Measurements from ENCODE around the gene KNDC1. TPM values are rescaled to one million over a fixed set of nuclear protein-coding genes. Genes with fewer than 3 reads are reported as not detected.

The KNDC1 gene
- polyA plus RNA-seq, 1 donor from 2014 or later, result 0.05 TPM

- no peaks in the 10 kb centered on the region for H3K36me3 Mint-ChIP-seq
- no peak overlapping the region for H3K4me3 Mint-ChIP-seq
- H3K27me3 Mint-ChIP-seq, result peaks cover 10% of the 10 kb centered on the region
- no peak overlapping the region for H3K27ac Mint-ChIP-seq
- peaks cover 4 to 19% (median 5%) of the 10 kb centered on the region in 3 donors for H3K9me3 Mint-ChIP-seq
- peaks cover 0 to 2% (median 0%) of the 10 kb centered on the region in 3 donors for H3K4me1 Mint-ChIP-seq
Measured at GRCh38 chr10:133122171-133122935, 37.7 kb upstream of the KNDC1 start.

- Mint-ChIP-seq H3K27ac (no peak overlapping the region), H3K4me3 (no peak overlapping the region), H3K4me1 (peaks cover 0 to 2% (median 0%) of the 10 kb centered on the region in 3 donors), H3K27me3 (peaks cover 10% of the 10 kb centered on the region), H3K36me3 (no peaks in the 10 kb centered on the region), H3K9me3 (peaks cover 2 to 17% (median 5%) of the 10 kb centered on the region in 3 donors)
Measured at GRCh38 chr10:133123050-133123745, 36.8 kb upstream of the KNDC1 start.

- peak overlapping the region in 1 of 3 donors; percentile 16 for H3K27ac Mint-ChIP-seq
- H3K9me3 Mint-ChIP-seq, result peaks cover 2 to 11% (median 4%) of the 10 kb centered on the region in 3 donors
- H3K4me1 Mint-ChIP-seq, result peaks cover 0 to 2% (median 0%) of the 10 kb centered on the region in 3 donors
- no peaks in the 10 kb centered on the region for H3K36me3 Mint-ChIP-seq
- peaks cover 10% of the 10 kb centered on the region for H3K27me3 Mint-ChIP-seq
- H3K4me3 Mint-ChIP-seq, result no peak overlapping the region
Measured at GRCh38 chr10:133123746-133124356, 36.2 kb upstream of the KNDC1 start.

DNA sequence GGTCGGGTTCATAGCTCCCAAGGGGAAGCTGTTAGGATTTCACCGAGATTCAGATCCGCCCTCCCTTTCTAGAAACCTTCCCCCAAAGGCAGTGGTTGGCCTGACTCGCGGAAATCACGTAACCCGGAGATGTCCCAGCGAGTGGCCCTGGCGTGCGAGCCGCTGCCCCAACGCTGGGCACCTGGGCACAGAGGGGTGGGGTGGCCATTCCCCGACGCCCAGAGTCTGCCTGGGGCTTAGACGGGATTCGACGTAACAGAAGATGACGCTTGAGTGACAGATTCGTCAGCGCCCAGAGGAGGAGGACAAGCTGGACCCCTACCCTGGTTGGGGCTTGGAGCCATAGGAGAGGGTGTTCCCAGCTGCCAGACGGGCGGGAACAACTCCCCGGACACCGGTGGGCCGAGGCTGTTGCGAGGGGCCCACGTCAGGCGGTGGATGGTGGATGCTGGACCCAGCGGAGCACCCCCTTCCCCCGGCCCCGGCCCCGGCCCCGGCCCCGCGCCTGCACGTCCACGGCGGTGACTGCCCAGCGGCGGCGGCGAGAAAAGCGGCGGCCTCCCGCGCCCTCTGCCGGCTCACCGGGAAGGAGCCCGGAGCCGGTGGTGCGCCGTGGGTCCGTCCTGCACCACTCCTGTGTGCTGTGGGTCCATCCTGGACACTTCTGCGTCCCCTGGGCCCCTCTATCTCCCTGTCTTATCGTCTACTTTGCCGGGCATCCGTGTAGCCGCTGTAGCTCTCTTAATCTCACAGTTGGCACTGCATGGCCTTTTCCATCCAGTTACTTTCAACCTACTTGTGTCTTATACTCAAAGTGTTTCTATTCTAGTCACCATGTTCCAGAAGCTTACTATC lies 35.4 kb upstream of the KNDC1 start:
- Mint-ChIP-seq H3K27me3 (peaks cover 10% of the 10 kb centered on the region), H3K9me3 (peaks cover 2 to 4% (median 3%) of the 10 kb centered on the region in 3 donors), H3K36me3 (no peaks in the 10 kb centered on the region), H3K4me1 (peaks cover 0 to 2% (median 0%) of the 10 kb centered on the region in 3 donors), H3K4me3 (no peak overlapping the region), H3K27ac (no peak overlapping the region)

DNA sequence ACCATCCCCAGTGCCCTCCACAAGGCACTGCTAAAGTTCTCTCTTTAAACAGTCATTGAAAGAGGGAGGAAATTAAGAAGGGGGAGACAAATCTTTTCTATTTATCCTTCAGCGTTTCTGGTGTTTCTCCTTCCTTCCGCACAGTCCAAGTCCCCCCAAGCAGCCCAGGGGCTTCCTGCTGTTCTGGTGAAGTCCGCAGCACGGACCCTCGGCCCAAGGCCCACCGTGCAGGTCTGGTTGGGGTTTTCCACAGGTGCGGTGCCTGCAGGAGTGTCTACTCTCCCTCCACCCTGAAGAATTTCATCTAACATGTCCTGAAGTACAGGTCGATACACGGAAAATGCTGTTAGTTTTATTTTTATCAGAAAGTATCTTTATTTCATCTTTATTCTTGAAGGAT lies 34.1 kb upstream of the KNDC1 start:
- H3K4me3 Mint-ChIP-seq, result no peak overlapping the region
- no peaks in the 10 kb centered on the region for H3K36me3 Mint-ChIP-seq
- peaks cover 10% of the 10 kb centered on the region for H3K27me3 Mint-ChIP-seq
- H3K27ac Mint-ChIP-seq, result no peak overlapping the region
- peaks cover 0 to 2% (median 0%) of the 10 kb centered on the region in 3 donors for H3K4me1 Mint-ChIP-seq
- H3K9me3 Mint-ChIP-seq, result peaks cover 0 to 2% (median 0%) of the 10 kb centered on the region in 3 donors

DNA sequence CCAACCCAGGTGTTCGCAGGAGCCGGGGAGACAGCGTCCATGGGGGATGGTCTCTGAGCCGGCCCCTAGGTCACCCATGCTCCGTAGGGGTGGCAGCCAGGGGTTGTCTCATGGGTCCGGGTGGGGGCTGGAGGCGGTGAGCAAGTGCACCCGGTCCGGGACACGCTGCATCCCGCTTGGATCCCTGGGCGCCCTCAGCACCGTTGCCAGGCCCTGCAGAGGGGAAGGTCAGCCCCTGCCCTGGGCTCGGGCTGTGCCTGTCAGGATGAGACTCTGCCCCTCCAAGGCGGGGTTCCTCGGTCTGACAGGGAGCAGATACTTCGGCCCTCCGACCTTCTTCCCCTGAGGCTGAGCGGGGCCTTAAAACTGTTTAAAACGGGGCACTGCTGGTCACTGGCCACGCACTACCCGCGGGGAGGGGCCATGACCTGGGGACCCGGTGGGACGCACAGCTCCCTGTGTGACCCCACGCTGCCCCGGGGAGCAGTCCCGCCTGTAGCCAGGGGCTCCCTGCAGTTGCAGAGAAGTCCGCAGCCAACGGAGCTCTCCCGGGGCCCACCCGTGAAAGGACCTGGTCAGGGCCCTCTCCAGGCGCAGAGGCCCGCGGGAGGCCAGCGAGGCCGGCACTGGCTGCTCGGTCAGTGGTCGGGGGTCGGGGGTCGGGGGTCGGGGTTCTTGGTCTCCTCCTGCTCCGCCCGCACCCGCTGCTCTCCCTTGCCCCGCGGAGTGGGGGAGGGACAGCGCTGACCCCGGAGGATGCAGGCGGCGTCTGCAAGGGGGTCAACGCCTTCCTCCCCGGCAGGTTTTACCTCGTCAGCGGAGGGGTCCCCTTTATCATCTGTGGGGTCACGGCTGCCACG lies 33.4 kb upstream of the KNDC1 start:
- H3K27me3 Mint-ChIP-seq, result peaks cover 10% of the 10 kb centered on the region
- H3K9me3 Mint-ChIP-seq, result peaks cover 0 to 2% (median 0%) of the 10 kb centered on the region in 3 donors
- no peaks in the 10 kb centered on the region for H3K36me3 Mint-ChIP-seq
- peaks cover 0 to 6% (median 4%) of the 10 kb centered on the region in 3 donors for H3K4me1 Mint-ChIP-seq
- no peak overlapping the region for H3K4me3 Mint-ChIP-seq
- H3K27ac Mint-ChIP-seq, result no peak overlapping the region

DNA sequence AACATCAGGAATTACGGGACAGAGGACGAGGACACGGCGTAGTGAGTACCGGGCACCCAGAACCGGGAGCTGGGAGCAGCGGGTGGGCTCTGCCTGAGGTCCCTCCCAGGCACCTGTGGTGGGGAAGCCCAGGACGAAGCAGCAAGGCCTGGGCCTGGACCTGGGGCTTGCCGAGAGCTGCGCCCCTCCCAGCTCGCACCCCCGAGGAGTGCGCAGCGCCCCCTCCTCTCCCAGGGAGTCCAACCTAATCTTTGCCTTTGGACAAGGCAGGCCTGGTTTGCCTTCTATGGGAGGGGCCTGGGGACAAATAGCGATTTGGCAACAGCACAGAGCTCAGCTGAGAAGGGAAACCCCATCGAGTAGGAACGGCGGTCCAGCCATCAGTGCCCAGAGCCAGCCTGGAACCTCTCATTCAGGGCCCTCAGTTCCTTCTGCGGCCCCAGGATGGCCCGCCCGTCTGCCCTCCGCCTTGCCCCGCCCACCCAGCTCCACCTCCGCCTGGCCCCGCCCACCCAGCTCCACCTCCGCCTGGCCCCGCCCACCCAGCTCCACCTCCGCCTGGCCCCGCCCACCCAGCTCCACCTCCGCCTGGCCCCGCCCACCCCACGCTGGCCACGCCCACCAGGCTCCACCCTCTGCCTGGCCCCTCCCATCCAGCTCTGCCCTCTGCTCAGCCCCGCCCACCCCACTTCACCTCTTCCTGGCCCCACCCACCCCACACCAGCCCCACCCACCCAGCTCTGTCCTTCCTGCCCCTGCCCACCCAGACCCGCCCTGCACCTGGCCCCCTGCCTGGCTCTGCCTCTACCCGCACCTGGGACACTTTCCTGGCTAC lies 32.5 kb upstream of the KNDC1 start:
- peaks cover 0 to 13% (median 4%) of the 10 kb centered on the region in 3 donors for H3K4me1 Mint-ChIP-seq
- H3K27me3 Mint-ChIP-seq, result peaks cover 10% of the 10 kb centered on the region
- no peak overlapping the region for H3K27ac Mint-ChIP-seq
- no peak overlapping the region for H3K4me3 Mint-ChIP-seq
- H3K9me3 Mint-ChIP-seq, result peaks cover 0 to 6% (median 2%) of the 10 kb centered on the region in 3 donors
- H3K36me3 Mint-ChIP-seq, result no peaks in the 10 kb centered on the region

DNA sequence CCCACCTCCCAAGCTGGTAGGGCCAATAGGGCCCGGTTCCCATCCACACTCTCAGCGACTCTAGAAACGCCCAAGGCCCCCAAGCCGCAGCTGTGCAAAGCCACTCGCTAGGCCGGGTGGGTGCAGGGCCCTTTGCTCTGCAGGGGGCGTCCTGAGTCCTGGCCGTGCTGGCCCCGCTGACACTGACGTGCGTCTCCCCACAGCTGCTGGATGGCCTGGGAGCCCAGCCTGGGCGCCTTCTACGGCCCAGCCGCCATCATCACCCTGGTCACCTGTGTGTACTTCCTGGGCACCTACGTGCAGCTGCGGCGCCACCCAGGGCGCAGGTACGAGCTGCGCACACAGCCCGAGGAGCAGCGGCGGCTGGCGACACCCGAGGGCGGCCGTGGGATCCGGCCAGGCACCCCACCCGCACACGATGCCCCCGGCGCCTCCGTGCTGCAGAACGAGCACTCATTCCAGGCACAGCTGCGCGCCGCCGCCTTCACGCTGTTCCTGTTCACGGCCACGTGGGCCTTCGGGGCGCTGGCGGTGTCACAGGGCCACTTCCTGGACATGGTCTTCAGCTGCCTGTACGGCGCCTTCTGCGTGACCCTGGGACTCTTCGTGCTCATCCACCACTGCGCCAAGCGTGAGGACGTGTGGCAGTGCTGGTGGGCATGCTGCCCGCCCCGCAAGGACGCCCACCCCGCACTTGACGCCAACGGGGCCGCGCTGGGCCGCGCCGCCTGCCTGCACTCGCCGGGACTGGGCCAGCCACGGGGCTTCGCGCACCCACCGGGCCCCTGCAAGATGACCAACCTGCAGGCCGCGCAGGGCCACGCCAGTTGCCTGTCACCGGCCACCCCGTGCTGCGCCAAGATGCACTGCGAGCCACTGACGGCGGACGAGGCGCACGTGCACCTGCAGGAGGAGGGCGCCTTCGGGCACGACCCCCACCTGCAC lies 31.6 kb upstream of the KNDC1 start:
- H3K36me3 Mint-ChIP-seq, result no peaks in the 10 kb centered on the region
- H3K9me3 Mint-ChIP-seq, result peaks cover 0 to 6% (median 2%) of the 10 kb centered on the region in 3 donors
- no peak overlapping the region for H3K4me3 Mint-ChIP-seq
- H3K4me1 Mint-ChIP-seq, result peaks cover 0 to 13% (median 4%) of the 10 kb centered on the region in 3 donors
- no peak overlapping the region for H3K27ac Mint-ChIP-seq
- peaks cover 10% of the 10 kb centered on the region for H3K27me3 Mint-ChIP-seq

DNA sequence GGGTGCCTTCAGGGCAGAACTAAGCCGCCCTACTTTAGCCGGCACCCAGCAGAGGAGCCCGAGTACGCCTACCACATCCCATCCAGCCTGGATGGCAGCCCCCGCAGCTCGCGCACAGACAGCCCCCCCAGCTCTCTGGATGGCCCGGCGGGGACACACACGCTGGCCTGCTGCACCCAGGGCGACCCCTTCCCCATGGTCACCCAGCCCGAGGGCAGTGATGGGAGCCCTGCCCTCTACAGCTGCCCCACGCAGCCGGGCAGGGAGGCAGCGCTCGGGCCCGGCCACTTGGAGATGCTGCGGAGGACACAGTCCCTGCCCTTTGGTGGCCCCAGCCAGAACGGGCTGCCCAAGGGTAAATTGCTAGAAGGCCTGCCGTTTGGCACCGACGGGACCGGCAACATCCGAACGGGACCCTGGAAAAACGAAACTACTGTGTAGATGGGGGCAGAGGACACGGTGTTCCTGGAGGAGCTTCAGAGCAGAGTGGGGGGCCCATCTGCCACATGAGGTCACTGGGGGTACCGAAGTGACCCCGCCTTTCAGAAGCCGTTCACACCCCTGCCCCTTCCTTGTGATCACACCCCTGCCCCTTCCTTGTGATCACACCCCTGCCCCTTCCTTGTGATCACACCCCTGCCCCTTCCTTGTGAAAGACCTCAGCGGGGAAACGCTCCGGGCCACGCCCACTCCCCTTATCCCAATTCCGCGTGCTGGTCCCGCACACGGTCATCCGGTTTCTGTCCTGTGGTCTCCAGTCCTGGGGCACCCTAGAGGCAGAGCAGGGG lies 30.8 kb upstream of the KNDC1 start:
- peaks cover 9% of the 10 kb centered on the region for H3K27me3 Mint-ChIP-seq
- H3K27ac Mint-ChIP-seq, result no peak overlapping the region
- no peak overlapping the region for H3K4me3 Mint-ChIP-seq
- H3K4me1 Mint-ChIP-seq, result peaks cover 3 to 13% (median 5%) of the 10 kb centered on the region in 3 donors
- H3K9me3 Mint-ChIP-seq, result peaks cover 0 to 6% (median 2%) of the 10 kb centered on the region in 3 donors
- H3K36me3 Mint-ChIP-seq, result no peaks in the 10 kb centered on the region

GRCh38 chr10:133129859-133130495 lies 30.0 kb upstream of the KNDC1 start:
- Mint-ChIP-seq H3K4me3 (peak overlapping the region in 1 of 4 donors; percentile 65), H3K27ac (no peak overlapping the region), H3K27me3 (peaks cover 11% of the 10 kb centered on the region), H3K9me3 (peaks cover 0 to 4% (median 2%) of the 10 kb centered on the region in 3 donors), H3K4me1 (peaks cover 8 to 17% (median 13%) of the 10 kb centered on the region in 3 donors), H3K36me3 (no peaks in the 10 kb centered on the region)

DNA sequence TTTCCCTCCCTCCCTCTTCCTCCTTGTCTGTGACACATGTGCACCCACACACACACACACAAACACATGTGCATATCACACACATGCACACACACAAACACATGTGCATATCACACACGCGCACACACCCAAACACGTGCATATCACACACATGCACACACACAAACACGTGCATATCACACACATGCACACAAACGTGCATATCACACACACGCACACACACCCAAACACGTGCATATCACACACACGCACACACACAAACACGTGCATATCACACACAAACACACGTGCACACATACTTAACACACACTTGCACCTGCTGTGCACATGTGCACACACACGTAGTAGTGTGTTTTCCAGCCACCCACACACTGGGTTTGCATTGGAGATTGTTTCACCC lies 29.4 kb upstream of the KNDC1 start:
- Mint-ChIP-seq H3K9me3 (peaks cover 0 to 4% (median 2%) of the 10 kb centered on the region in 3 donors), H3K4me1 (peaks cover 11 to 19% (median 14%) of the 10 kb centered on the region in 3 donors), H3K36me3 (no peaks in the 10 kb centered on the region)

More for the DNA sequence above, 29.4 kb upstream of the KNDC1 start:
- H3K4me3 Mint-ChIP-seq, result no peak overlapping the region
- peaks cover 10% of the 10 kb centered on the region for H3K27me3 Mint-ChIP-seq
- no peak overlapping the region for H3K27ac Mint-ChIP-seq

Measured in IgD-negative memory B cell (primary cell).